GM12891 (cell line): ENCODE measurements around the gene ABCA1.

Source experiments
- POLR2A ChIP-seq: IDR thresholded peaks from 2 replicates; pipeline ENCODE4 v1.6.1; 2011; ENCODE audit warnings: low read depth, low read length, control low read depth
- POLR2AphosphoS5 ChIP-seq: IDR thresholded peaks from 2 replicates; pipeline ENCODE4 v1.6.1; 2011; ENCODE audit warnings: low read depth, low read length, control low read depth
- POU2F2 ChIP-seq: IDR thresholded peaks from 2 replicates; pipeline ENCODE4 v1.6.1; 2011; ENCODE audit warnings: low read depth, mild to moderate bottlenecking, control low read depth, low read length, moderate library complexity
- SPI1 ChIP-seq: IDR thresholded peaks from 2 replicates; pipeline ENCODE4 v1.6.1; 2011; ENCODE audit warnings: low read depth, low read length, control low read depth
- TAF1 ChIP-seq: IDR thresholded peaks from 2 replicates; pipeline ENCODE4 v1.6.1; 2011; ENCODE audit warnings: low read depth, low read length, control low read depth

GRCh38 chr9:104879555-104880309, 48.2 kb downstream of the ABCA1 start:
- no peak for TF ChIP-seq POLR2A
- TF ChIP-seq SPI1: no peak
- no peak for TF ChIP-seq POLR2AphosphoS5
- no peak for TF ChIP-seq TAF1
- TF ChIP-seq POU2F2: no peak
